A549 treated with AZD9567 at 1 μM for 4 hours (cell line): Measurements from ENCODE around the gene CALCOCO2. TPM values are rescaled to one million over a fixed set of nuclear protein-coding genes. Genes with fewer than 3 reads are reported as not detected.

ENCODE experiments used
- total RNA-seq: library from RNA; stranded (reverse); fragments of 200-300 nt; extraction: Qiagen RNA extraction; gene quantifications from 5 replicates; pipeline ENCODE4 v1.2.3, GENCODE V29; 2022; ENCODE audit not compliant: insufficient read depth

CALCOCO2 gene
- total RNA-seq, result 66.8 to 84.7 TPM (median 72.8 TPM) in 5 replicates

GRCh38 chr17:48830840-48831548, at the start of gene CALCOCO2:
TSS of gene CALCOCO2 (plus strand) at chr17:48831035. CDS start at chr17:48841708, 10,673 bp downstream.

GRCh38 chr17:48816774-48817590, 13.9 kb upstream of the CALCOCO2 start, which contains the start of gene TTLL6:
TSS of gene TTLL6 (minus strand) at chr17:48817229. CDS start at chr17:48817072, 157 bp downstream.

GRCh38 chr17:48908047-48908843, 77.4 kb downstream of the CALCOCO2 start, which contains the start of gene UBE2Z:
TSS of gene UBE2Z (plus strand) at chr17:48908407. CDS start at chr17:48908504, 97 bp downstream.

Other genes starting within 250 kb of the CALCOCO2 start
- 3.1 to 5.1 TPM (median 5.1 TPM) in 5 replicates for gene HOXB3, start 240.8 kb upstream of the CALCOCO2 start, total RNA-seq
- 2.0 to 2.5 TPM (median 2.4 TPM) in 4 of 5 replicates, not detected in the other for gene HOXB5, start 237.3 kb upstream of the CALCOCO2 start, total RNA-seq
- gene HOXB6, start 226.0 kb upstream of the CALCOCO2 start, total RNA-seq, result 1.7 to 7.0 TPM (median 5.0 TPM) in 5 replicates
- 28.7 to 29.9 TPM (median 29.0 TPM) in 5 replicates for gene HOXB7, start 220.0 kb upstream of the CALCOCO2 start, total RNA-seq
- 4.1 to 5.5 TPM (median 5.0 TPM) in 5 replicates for gene HOXB8, start 215.7 kb upstream of the CALCOCO2 start, total RNA-seq
- 6.8 to 10.4 TPM (median 7.2 TPM) in 5 replicates for gene HOXB9, start 204.7 kb upstream of the CALCOCO2 start, total RNA-seq
- not detected in 5 replicates for gene PRAC1, start 108.5 kb upstream of the CALCOCO2 start, total RNA-seq
- gene PRAC2, start 107.8 kb upstream of the CALCOCO2 start, total RNA-seq, result not detected in 5 replicates
- gene HOXB13, start 102.3 kb upstream of the CALCOCO2 start, total RNA-seq, result 1.4 to 1.8 TPM (median 1.6 TPM) in 5 replicates
- gene TTLL6, start 13.8 kb upstream of the CALCOCO2 start, total RNA-seq, result 0.45 to 0.91 TPM (median 0.61 TPM) in 4 of 5 replicates, not detected in the other
- gene ATP5MC1, start 61.8 kb downstream of the CALCOCO2 start, total RNA-seq, result 512 to 698 TPM (median 567 TPM) in 5 replicates
- 118 to 133 TPM (median 123 TPM) in 5 replicates for gene UBE2Z, start 77.4 kb downstream of the CALCOCO2 start, total RNA-seq
- gene SNF8, start 113.8 kb downstream of the CALCOCO2 start, total RNA-seq, result 302 to 331 TPM (median 310 TPM) in 5 replicates
- gene GIP, start 137.6 kb downstream of the CALCOCO2 start, total RNA-seq, result 3.8 to 5.1 TPM (median 4.3 TPM) in 4 of 5 replicates, not detected in the other
- 70.4 to 79.5 TPM (median 72.2 TPM) in 5 replicates for gene IGF2BP1, start 166.3 kb downstream of the CALCOCO2 start, total RNA-seq